Measurements from ENCODE around the gene PTGDS.

- TF ChIP-seq POLR2AphosphoS5 (IDR thresholded peaks at IDR 0.05) (peak in 1 of 3 donors; percentile 33), CTCF (IDR thresholded peaks at IDR 0.05 in 8 of 11, conservative IDR thresholded peaks at IDR 0.05 in 3 of 11) (no peak), POLR2A (IDR thresholded peaks at IDR 0.05) (no peak)
Observed at GRCh38 chr9:136979769-136980587, 2.7 kb downstream of the PTGDS start.
